Measurements from ENCODE around the gene TLX3. TPM values are rescaled to one million over a fixed set of nuclear protein-coding genes. Genes with fewer than 3 reads are reported as not detected.
"Not testable (repeated sequence)": the region's sequence is repeated elsewhere in the genome, so short reads cannot be mapped to it uniquely, and the experiment has no call there.

The TLX3 gene
- total RNA-seq, 1 donor from 2014 or later, result not detected

DNA sequence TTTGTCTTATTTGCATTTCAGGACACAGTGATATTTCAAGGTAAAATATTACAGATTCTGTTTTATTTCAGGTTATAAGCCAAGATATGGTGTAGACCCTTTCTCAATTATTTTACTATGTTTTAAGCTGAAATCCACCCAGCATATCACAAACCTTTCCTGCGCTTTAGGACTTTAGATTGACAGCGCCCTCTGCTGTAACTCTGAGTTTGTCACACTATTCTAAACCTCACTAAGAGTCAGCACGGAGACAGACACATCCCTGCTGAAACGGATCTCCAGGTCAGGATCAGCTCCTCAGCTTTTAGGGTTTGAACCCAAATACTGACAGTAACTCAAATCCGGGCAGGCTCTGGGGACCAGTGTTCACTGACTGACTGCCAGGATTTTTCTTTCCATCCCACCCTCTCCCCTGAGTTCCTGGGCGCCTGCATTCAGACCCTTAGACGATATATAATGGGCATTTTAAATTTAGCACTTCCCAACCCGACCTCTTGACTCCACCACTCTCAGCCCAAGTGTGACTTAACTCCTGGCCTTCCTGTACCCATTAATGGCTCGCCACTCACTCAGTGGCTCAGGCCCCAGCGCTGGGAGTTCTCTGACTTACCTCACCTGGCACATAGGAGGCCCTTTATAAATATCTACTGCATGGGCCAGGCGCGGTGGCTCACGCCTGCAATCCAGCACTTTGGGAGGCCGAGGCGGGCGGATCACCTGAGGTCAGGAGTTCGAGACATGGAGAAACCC, 33.5 kb downstream of the TLX3 start:
- peak; percentile 64 to 66 for ATAC-seq
- H3K4me1 ChIP-seq, result no peaks in the 10 kb centered on the region
- peaks cover 28% of the 10 kb centered on the region for H3K27me3 ChIP-seq (ENCODE audit: low read depth)
- intact Hi-C loops (cut with DNase I), result no loop called here
- no peak overlapping the region for H3K4me3 ChIP-seq
- no peak for DNase-seq
- H3K9me3 ChIP-seq, result no peaks in the 10 kb centered on the region
- peak; percentile 53 for TF ChIP-seq CTCF (IDR thresholded peaks at IDR 0.05)
- H3K27ac ChIP-seq, result no peak overlapping the region
- no peaks in the 10 kb centered on the region for H3K36me3 ChIP-seq

DNA sequence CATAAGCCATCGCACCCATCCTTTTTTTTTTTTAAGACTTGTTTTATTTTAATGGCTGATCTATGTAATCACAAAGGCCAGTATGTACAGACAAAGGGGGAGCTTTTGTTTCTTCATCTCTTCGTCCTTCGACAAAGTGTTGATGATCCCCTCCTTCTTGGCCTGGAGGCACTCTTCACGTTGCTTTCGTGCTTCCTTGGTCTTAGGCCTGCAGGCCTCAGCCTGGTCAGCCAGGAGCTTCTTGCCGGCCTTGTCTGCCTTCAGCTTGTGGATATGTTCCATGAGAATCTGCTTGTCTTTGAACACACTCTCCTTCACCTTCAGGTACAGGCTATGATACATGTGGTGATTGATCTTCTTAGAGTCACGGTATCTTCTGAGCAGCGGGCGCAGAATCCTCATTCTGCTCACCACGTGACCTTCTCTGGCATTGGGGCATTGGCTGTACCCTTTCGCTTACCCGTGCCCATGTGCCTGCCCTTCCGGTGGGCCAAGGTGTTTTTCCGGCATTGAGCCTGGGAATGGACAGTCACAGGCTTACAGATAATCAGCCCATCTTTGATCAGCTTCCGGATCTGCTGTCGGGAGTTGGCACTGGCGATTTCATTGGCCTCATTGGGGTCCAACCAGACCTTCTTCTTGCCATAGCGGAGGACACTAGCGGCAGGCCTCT, 36.0 kb downstream of the TLX3 start:
- H3K9me3 ChIP-seq, result no peaks in the 10 kb centered on the region
- H3K27me3 ChIP-seq (ENCODE audit: low read depth), result peaks cover 18% of the 10 kb centered on the region
- DNase-seq, result no peak
- no peak overlapping the region for H3K4me3 ChIP-seq
- H3K36me3 ChIP-seq, result no peaks in the 10 kb centered on the region
- no peak overlapping the region for H3K27ac ChIP-seq
- no peaks in the 10 kb centered on the region for H3K4me1 ChIP-seq
- intact Hi-C loops (cut with DNase I), result no loop called here
- no peak for TF ChIP-seq CTCF (IDR thresholded peaks at IDR 0.05)
- ATAC-seq, result no peak

- intact Hi-C loops (cut with DNase I), result no loop called here
- Histone ChIP-seq H3K4me3 (no peak overlapping the region), H3K4me1 (no peaks in the 10 kb centered on the region), H3K9me3 (no peaks in the 10 kb centered on the region), H3K36me3 (no peaks in the 10 kb centered on the region), H3K27me3 (ENCODE audit: low read depth) (no peaks in the 10 kb centered on the region), H3K27ac (no peak overlapping the region)
- TF ChIP-seq CTCF (IDR thresholded peaks at IDR 0.05), result no peak
- DNase-seq, result no peak
- ATAC-seq, result no peak
These were observed 42.6 kb downstream of the TLX3 start for GRCh38 chr5:171351536-171352073.

DNA sequence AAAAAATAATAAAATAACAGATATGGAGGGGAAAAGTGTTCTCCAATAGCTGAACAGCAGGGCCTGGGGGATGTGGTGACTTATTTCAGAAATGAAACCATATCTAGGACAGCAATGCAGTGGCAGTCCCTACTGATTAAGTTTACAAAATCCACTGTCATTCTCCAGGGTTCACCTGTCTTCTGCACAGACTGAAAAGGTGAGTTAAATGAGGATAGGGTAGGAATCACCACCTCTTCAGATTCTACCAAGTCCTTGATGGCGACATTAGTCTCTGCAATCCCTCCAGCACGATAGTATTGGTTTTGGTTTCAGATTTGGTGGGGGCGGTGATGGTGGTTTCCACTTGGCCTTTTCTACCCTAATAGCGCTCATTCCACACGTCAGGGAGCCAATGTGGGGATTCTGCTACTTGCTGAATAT, 46.3 kb downstream of the TLX3 start:
- H3K4me3 ChIP-seq, result no peak overlapping the region
- TF ChIP-seq CTCF (IDR thresholded peaks at IDR 0.05), result no peak
- no peak overlapping the region for H3K27ac ChIP-seq
- no peaks in the 10 kb centered on the region for H3K9me3 ChIP-seq
- no peaks in the 10 kb centered on the region for H3K36me3 ChIP-seq
- H3K4me1 ChIP-seq, result no peaks in the 10 kb centered on the region
- no peaks in the 10 kb centered on the region for H3K27me3 ChIP-seq (ENCODE audit: low read depth)
- no peak for ATAC-seq
- DNase-seq, result no peak
- intact Hi-C loops (cut with DNase I), result no loop called here

- H3K4me3 ChIP-seq, result no peak overlapping the region
- no peaks in the 10 kb centered on the region for H3K36me3 ChIP-seq
- H3K27me3 ChIP-seq (ENCODE audit: low read depth), result no peaks in the 10 kb centered on the region
- no peak for TF ChIP-seq CTCF (IDR thresholded peaks at IDR 0.05)
- DNase-seq, result no peak
- no peak overlapping the region for H3K27ac ChIP-seq
- ATAC-seq, result no peak
- H3K4me1 ChIP-seq, result no peaks in the 10 kb centered on the region
- no peaks in the 10 kb centered on the region for H3K9me3 ChIP-seq
- intact Hi-C loops (cut with DNase I), result no loop called here
These were observed 48.8 kb downstream of the TLX3 start for GRCh38 chr5:171357843-171358242.

GRCh38 chr5:171361151-171361550, 52.1 kb downstream of the TLX3 start:
- intact Hi-C loops (cut with DNase I); H3K36me3 ChIP-seq; H3K4me3 ChIP-seq; H3K4me1 ChIP-seq; ATAC-seq; H3K9me3 ChIP-seq; H3K27ac ChIP-seq; DNase-seq; H3K27me3 ChIP-seq (ENCODE audit: low read depth): not testable (repeated sequence)

Measured in lower lobe of right lung (tissue), 2 donors.